HG03025 (cell line): ENCODE data around the gene NDUFV2.
"Not testable (repeated sequence)": the region's sequence is repeated elsewhere in the genome, so short reads cannot be mapped to it uniquely, and the experiment has no call there.

Experiments used
- ATAC-seq: cut with Tn5 transposase; IDR thresholded peaks from one replicate; pipeline ENCODE4 v1.9.1; 2021; ENCODE audit warnings: mild to moderate bottlenecking, moderate library complexity; ENCODE audit not compliant: unreplicated experiment, low FRiP score

NDUFV2 gene

GRCh38 chr18:9088727-9089126 lies 13.8 kb upstream of the NDUFV2 start:
- not testable (repeated sequence) for ATAC-seq

GRCh38 chr18:9090578-9090977 lies 11.9 kb upstream of the NDUFV2 start:
- ATAC-seq, result no peak

GRCh38 chr18:9091066-9091476 lies 11.4 kb upstream of the NDUFV2 start:
- ATAC-seq, result no peak

- ATAC-seq, result no peak
Measured at GRCh38 chr18:9092665-9093064, 9.8 kb upstream of the NDUFV2 start.

GRCh38 chr18:9093109-9093508 lies 9.4 kb upstream of the NDUFV2 start:
- not testable (repeated sequence) for ATAC-seq

GRCh38 chr18:9094307-9095226 lies 7.9 kb upstream of the NDUFV2 start:
- no peak for ATAC-seq

- ATAC-seq, result peak; percentile 83
Measured at GRCh38 chr18:9095297-9096006, 7.0 kb upstream of the NDUFV2 start.

- no peak for ATAC-seq
Measured at GRCh38 chr18:9096007-9096371, 6.5 kb upstream of the NDUFV2 start.

- no peak for ATAC-seq
Measured at GRCh38 chr18:9096685-9097084, 5.8 kb upstream of the NDUFV2 start.

GRCh38 chr18:9097349-9097748 lies 5.2 kb upstream of the NDUFV2 start:
- ATAC-seq, result no peak

- ATAC-seq, result no peak
Measured at GRCh38 chr18:9100796-9101195, 1.7 kb upstream of the NDUFV2 start.

- peak; percentile 1 for ATAC-seq
Measured at GRCh38 chr18:9101730-9102507, 580 bp upstream of the NDUFV2 start.

GRCh38 chr18:9103376-9103873 lies 926 bp downstream of the NDUFV2 start:
- ATAC-seq, result no peak

- ATAC-seq, result no peak
Measured at GRCh38 chr18:9104244-9104901, 1.9 kb downstream of the NDUFV2 start.

- no peak for ATAC-seq
Measured at GRCh38 chr18:9105420-9105819, 2.9 kb downstream of the NDUFV2 start.

- ATAC-seq, result no peak
Measured at GRCh38 chr18:9106094-9106493, 3.6 kb downstream of the NDUFV2 start.

- ATAC-seq, result no peak
Measured at GRCh38 chr18:9106800-9107584, 4.5 kb downstream of the NDUFV2 start.

GRCh38 chr18:9108911-9109310 lies 6.4 kb downstream of the NDUFV2 start:
- no peak for ATAC-seq

GRCh38 chr18:9109523-9109922 lies 7.0 kb downstream of the NDUFV2 start:
- no peak for ATAC-seq
